Adrenal gland (tissue), 12 donors: ENCODE data around the gene CD160. TPM values are rescaled to one million over a fixed set of nuclear protein-coding genes. Genes with fewer than 3 reads are reported as not detected.

Experiments
- DNase-seq, 7 donors: peaks; one replicate each; pipeline ENCODE4 v3.0.0-alpha.2; 2019 to 2020
- H3K27ac ChIP-seq, 5 donors: fragments of 200-600 bp; sonication (generic) in 4 of 5; 1 replicate in 3 of 5; 2 replicates in 2 of 5; pipeline versions ENCODE4 v1.5.1 to v1.8.0; 2016 to 2020; ENCODE audit warnings: mild to moderate bottlenecking in 1 of 5
- H3K27me3 ChIP-seq: fragments of 200-600 bp; 2 replicates; pipeline ENCODE4 v1.8.0; 2021
- H3K36me3 ChIP-seq, 2 donors: fragments of 200-600 bp; replicated peaks in 1 of 2; 1 replicate in 1 of 2; 2 replicates in 1 of 2; pipeline versions ENCODE4 v1.5.1 to v1.8.0; 2018 to 2022
- H3K4me1 ChIP-seq, 2 donors: fragments of 200-600 bp; replicated peaks in 1 of 2; 1 replicate in 1 of 2; 2 replicates in 1 of 2; pipeline versions ENCODE4 v1.5.1 to v1.8.0; 2018 to 2021
- H3K4me3 ChIP-seq, 4 donors: fragments of 200-600 bp; sonication (generic) in 3 of 4; one replicate each; pipeline ENCODE4 v1.5.1; 2016 to 2018
- H3K9me3 ChIP-seq, 3 donors: fragments of 200-600 bp; sonication (generic) in 1 of 3; replicated peaks in 1 of 3; 1 replicate in 2 of 3; 2 replicates in 1 of 3; pipeline versions ENCODE4 v1.5.1 to v1.8.0; 2016 to 2021
- CTCF ChIP-seq, 6 experiments: fragments of 450-650 bp in 4 of 6; fragments of 200-600 bp in 2 of 6; sonication (generic) in 1 of 6; IDR thresholded peaks; 1 replicate in 5 of 6; 2 replicates in 1 of 6; pipeline versions ENCODE4 v1.5.1 to v1.8.0; 2016 to 2021; ENCODE audit warnings: antibody characterized with exemption in 6 of 6, mild to moderate bottlenecking in 2 of 6, moderate library complexity in 1 of 6
- POLR2A ChIP-seq, 2 donors: fragments of 450-650 bp; IDR thresholded peaks; one replicate each; pipeline ENCODE4 v1.6.1; 2017; ENCODE audit warnings: antibody characterized with exemption in 2 of 2, mild to moderate bottlenecking in 2 of 2, moderate library complexity in 1 of 2
- WGBS, 4 donors: extraction: QIAGEN DNeasy Blood & Tissue Kit in 2 of 4; methylation state at CpG; one replicate each; pipeline versions ENCODE4 v1.1.5 to v1.1.7; 2013 to 2017; 5-methylcytosine and 5-hydroxymethylcytosine counted together
- intact Hi-C, 2 donors: fragments of 100-400 bp; cut with DNase I; formaldehyde crosslinking; loops; one replicate each; pipeline versions ENCODE4 v1.14.1 to v1.15.0; 2022 to 2023
- polyA plus RNA-seq, 3 donors: library from polyadenylated mRNA; stranded (reverse); fragments of 200-250 nt in 2 of 3; fragments of 350-450 nt in 1 of 3; fragmentation: Illumina TruSeq in 1 of 3; extraction: RNeasy Lipid Tissue Mini Kit (QIAGEN cat#74804) in 1 of 3; gene quantifications; one replicate each; pipeline ENCODE4 v1.2.3, GENCODE V29; 2013 to 2014
- total RNA-seq, 9 donors: library from RNA; depleted of rRNA in 4 of 9; stranded (reverse); fragments of >200 nt in 4 of 9; fragments of 120-200 nt in 1 of 9; fragmentation: NEBNext Ultra II Directional in 1 of 9; extraction: Animal tissue kit (Norgen Biotek cat#: 25700) in 1 of 9; gene quantifications; one replicate each; pipeline versions ENCODE4 v1.1.0 to v1.2.4, GENCODE V29; 2013 to 2023
- donor health status: healthy with polysubstance abuse.
- donor health status: Bipolar disorder and iron deficiency.
- donor health status: DM: yes; HTN: yes; CAD: no.
- donor health status: DM: no; HTN: no; CAD: no.
- donor health status: DM: no; HTN: no; CAD: no.
- donor health status: DM: yes; HTN: yes; CAD: no.

The CD160 gene
- total and polyA plus RNA-seq, 12 donors, result 0.10 to 0.48 (median 0.22) TPM; not detected in 7

GRCh38 chr1:145707183-145707867 lies 12.0 kb upstream of the CD160 start, which contains the start of gene PDZK1:
PDZK1 (minus strand) TSS chr1:145707368; CDS start chr1:145688021, 19,347 bp downstream.
- Histone ChIP-seq H3K36me3 (no peaks in the 10 kb centered on the region), H3K27me3 (no peaks in the 10 kb centered on the region), H3K4me1 (peaks cover 0 to 13% of the 10 kb centered on the region in 2 donors), H3K4me3 (no peak within 1 kb of the TSS), H3K27ac (no peak within 1 kb of the TSS), H3K9me3 (no peaks in the 10 kb centered on the region)
- 84 to 94% (median 85%) methylated on average over 9 of the region's 9 CpGs for WGBS, 4 donors
- TF ChIP-seq POLR2A (IDR thresholded peaks at IDR 0.05) (no peak), CTCF (IDR thresholded peaks at IDR 0.05) (no peak)
- intact Hi-C loops, result no loop called here
- DNase-seq, result peak in 2 of 7 donors; percentile 31 to 37

- intact Hi-C loops, result no loop called here
- Histone ChIP-seq H3K27ac (no peak overlapping the region), H3K9me3 (no peaks in the 10 kb centered on the region), H3K4me3 (no peak overlapping the region), H3K27me3 (no peaks in the 10 kb centered on the region), H3K36me3 (no peaks in the 10 kb centered on the region), H3K4me1 (peaks cover 0 to 13% of the 10 kb centered on the region in 2 donors)
- WGBS, 4 donors, result 39 to 51% (median 47%) methylated on average over 6 to 7 of the region's 7 CpGs
- TF ChIP-seq CTCF (IDR thresholded peaks at IDR 0.05) (no peak), POLR2A (IDR thresholded peaks at IDR 0.05) (no peak)
- peak in 3 of 7 donors; percentile 31 to 56 (median 39) for DNase-seq
Observed at GRCh38 chr1:145708063-145708462, 11.2 kb upstream of the CD160 start.

- TF ChIP-seq CTCF (IDR thresholded peaks at IDR 0.05) (no peak), POLR2A (IDR thresholded peaks at IDR 0.05) (no peak)
- WGBS, 4 donors, result 84 to 85% (median 84%) methylated on average over 4 of the region's 4 CpGs
- no peaks in the 10 kb centered on the region for H3K36me3 ChIP-seq
- H3K27ac ChIP-seq, result no peak overlapping the region
- intact Hi-C loops, result no loop called here
- no peaks in the 10 kb centered on the region for H3K27me3 ChIP-seq
- no peak overlapping the region for H3K4me3 ChIP-seq
- no peak for DNase-seq
- peaks cover 6 to 30% of the 10 kb centered on the region in 2 donors for H3K4me1 ChIP-seq
- no peaks in the 10 kb centered on the region for H3K9me3 ChIP-seq
Observed at GRCh38 chr1:145710291-145711027, 8.8 kb upstream of the CD160 start.

GRCh38 chr1:145711213-145711651 lies 8.1 kb upstream of the CD160 start:
- WGBS, 4 donors, result 62 to 77% (median 69%) methylated on average over 3 of the region's 3 CpGs
- no peak overlapping the region for H3K27ac ChIP-seq
- no peaks in the 10 kb centered on the region for H3K9me3 ChIP-seq
- no peaks in the 10 kb centered on the region for H3K36me3 ChIP-seq
- peaks cover 6 to 30% of the 10 kb centered on the region in 2 donors for H3K4me1 ChIP-seq
- no peaks in the 10 kb centered on the region for H3K27me3 ChIP-seq
- DNase-seq, result no peak
- TF ChIP-seq POLR2A (IDR thresholded peaks at IDR 0.05) (no peak), CTCF (IDR thresholded peaks at IDR 0.05) (no peak)
- no peak overlapping the region for H3K4me3 ChIP-seq
- intact Hi-C loops, result no loop called here
